ENCODE measurements around the gene NUDT19.
"Not testable (repeated sequence)": the region's sequence is repeated elsewhere in the genome, so short reads cannot be mapped to it uniquely, and the experiment has no call there.

The NUDT19 gene

DNA sequence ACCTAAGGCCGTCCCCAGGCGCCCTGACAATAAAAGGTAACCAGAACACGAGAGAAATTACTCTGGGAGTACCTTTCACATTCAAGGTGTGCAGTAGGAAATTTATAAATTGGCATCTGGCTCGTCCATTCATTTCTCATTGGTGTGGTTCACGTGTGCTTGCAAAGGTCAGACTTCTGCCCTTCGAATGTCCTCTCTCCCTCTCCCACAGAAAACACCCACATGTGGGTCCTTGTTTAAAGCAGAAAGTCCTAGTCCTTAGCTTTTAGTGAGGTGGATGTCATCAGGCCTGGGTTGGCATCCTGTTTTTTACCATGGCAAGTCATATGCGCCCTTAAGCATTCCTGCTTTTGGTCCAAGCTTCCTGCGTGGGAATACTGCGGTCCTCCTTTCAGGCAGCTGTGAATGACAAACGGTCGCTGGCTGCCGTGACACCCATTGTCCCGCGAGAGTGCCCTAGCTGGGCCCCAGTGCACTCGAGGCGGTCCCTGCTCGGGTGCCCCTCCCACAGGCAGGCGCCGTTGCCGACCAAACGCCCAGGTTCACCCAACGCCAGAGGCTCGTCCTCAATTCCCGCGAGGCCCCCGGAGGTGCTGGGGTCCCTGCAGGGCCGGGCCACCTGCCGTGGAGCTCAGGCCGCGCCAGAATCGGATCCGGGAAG is at the start of gene NUDT19:
Gene NUDT19 (plus strand): TSS at position 531 of the 661 bp plus-strand sequence. CDS start 140 bp downstream, outside the sequence.
- DNase-seq (ENCODE audit: low read depth in 3 of 3) = peak; percentile 68 to 82 (median 79)

DNA sequence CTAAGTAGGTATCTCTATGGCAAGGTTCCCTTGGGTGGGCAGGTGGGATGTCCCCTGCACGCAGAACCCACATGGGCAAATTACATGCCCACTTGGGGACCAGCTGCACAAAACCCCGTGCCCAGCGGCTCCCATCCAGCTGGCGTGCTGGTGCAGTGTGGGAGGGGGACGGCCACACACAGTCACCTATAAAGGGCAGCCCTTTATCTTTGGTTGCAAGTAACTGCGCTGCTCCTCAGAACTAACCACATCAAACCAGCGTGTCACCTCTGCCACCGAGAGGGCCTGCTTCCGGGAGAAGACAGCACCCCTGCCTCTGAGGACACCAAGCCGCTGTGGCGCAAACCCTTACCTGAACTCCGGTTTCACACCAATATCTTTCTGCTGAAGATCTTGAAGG is 48.9 kb upstream of the NUDT19 start:
- DNase-seq (ENCODE audit: low read depth in 3 of 3) = peak; percentile 28 to 60 (median 45)

DNA sequence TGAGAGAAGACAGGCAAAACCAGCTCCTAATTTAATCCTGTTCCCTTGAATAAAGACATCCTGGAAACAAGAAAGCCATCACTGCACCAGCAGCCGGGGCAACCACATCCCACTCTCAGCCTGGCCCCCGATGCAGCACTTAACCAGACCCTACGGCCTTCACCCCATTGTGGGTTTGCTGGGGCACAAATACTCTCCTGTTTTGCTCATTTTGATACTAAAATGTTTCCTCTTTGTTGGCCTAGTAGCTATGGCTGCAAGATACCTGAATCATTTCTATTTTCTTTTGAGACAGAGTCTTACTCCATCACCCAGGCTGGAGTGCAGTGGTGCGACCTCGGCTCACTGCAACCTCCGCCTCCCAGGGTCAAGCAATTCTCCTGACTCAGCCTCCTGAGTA is 45.1 kb upstream of the NUDT19 start:
- DNase-seq (ENCODE audit: low read depth in 3 of 3) = no peak

DNA sequence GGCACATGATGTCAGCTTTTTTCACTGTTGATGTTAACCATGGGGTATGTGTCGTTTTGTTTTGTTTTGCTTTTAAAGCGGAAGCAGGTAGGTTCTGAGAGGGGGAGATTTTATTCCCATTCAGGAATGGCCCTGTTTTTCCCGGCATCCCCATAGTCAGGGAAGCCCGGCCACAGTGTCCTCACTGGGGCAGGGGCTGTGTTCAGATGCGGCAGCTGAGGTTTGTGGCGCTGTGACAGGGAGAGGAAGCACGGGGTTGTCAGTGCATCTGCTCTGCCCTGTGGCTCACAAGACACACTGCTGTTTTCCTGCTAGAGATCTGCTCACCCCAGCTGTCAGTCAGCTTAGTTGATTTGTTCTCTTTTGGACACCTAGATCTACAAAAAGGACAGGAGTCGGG is 44.3 kb upstream of the NUDT19 start:
- no peak for DNase-seq (ENCODE audit: low read depth in 3 of 3)

DNA sequence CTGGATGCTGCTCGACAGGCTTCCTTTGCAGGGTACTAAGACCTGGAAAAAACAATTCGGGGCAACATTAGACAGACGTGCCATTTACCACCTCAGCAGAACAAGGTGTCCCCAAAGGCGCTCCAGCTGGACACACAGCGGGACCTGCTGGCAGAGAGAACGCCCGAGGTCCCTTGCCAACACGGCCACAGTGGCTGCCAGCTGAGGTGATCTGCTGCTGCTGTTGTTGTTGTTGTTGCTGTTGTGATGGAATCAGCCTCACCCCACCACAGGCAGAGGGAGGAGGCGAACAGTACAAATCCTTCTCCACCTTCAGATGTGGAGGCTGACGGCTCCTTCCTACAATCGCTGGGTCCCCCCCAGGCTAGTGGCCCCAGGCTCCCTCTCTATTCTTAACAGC is 41.9 kb upstream of the NUDT19 start:
- no peak for DNase-seq (ENCODE audit: low read depth in 3 of 3)

DNA sequence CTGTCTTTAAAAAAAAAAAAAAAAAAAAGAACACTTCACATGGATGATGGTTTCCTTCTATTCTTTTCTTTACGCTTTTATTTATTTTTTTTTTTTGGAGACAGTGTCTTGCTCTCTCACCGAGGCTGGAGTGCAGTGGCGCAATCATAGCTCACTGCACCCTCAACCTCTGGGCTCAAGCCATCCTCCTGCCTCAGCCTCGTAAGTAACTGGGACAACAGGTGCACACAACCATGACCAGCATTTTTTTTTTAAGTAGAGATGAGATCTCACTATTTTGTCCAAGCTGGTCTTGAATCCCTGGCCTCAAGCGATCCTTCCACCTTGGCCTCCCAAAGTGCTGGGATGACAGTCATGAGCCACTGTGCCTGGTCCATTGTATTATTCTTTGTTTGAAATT is 41.0 kb upstream of the NUDT19 start:
- DNase-seq (ENCODE audit: low read depth in 3 of 3) = no peak

DNA sequence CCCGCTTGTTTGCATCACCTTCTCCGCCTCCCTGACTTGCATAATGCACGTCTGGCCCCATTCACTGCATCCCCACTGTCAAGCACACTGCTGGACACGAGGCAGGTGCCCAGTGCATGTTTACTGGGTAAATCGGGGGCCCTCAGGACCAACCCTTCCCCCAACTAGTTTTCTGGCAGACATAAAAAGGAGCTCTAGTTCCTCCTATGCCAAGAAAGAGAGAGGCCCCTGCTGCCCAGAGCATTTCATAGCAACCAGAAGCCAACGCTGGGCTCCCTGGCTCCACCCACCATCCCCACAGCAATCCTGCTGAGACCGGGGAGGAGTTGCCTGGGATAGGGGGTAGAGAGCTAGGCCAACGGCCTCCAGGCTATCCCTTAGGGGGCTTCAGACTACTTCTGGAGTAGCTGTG is 39.9 kb upstream of the NUDT19 start:
- DNase-seq (ENCODE audit: low read depth in 3 of 3) = no peak

DNA sequence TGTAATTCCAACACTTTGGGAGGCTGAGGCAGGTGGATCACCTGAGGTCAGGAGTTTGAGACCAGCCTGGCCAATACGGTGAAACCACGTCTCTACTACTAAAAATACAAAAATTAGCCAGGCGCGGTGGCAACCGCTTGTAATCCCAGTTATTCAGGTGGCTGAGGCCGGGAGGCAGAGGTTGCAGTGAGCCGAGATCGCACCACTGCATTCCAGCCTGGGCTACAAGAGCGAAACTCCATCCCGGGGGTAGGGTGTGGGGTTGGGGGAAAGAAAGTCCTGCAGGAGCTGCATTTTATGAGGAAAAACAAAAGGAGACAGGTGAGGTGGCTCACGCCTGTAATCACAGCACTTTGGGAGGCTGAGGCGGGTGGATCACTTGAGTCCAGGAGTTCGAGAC is 39.3 kb upstream of the NUDT19 start:
- DNase-seq (ENCODE audit: low read depth in 3 of 3) = not testable (repeated sequence)

DNA sequence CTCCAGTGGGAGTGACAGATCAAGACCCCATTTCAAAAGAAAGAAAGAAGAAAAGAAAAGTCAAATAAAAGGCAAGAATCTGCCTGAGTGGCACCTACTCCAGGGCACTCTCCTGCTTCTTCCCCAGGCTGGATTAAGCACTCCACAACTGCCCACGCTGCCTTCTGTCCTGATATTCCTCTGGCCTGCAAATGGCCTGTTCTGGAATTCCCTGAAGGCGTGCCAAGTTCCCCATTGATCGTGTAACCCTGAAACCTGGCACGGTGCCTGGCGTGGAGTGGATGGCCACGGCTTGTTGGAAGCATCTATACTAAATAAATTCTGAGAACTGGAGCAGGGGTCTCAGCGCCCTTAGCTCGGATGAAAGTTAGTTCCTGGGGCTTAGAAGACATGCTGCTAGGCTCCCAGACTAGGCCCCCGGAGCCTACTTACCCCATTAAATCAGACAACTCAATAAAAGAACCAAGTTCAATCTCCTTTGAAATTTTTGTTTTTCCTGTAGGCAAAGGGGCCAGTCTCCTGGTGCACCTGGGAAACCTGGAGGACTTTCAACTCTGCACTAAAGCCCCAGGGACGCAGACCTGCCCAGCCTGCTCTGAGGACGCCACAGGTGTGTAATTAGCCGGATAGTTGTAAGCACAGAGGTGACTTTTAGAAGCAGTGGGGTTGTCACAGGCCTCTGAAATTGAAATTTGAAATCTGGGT is 38.6 kb upstream of the NUDT19 start:
- no peak for DNase-seq (ENCODE audit: low read depth in 3 of 3)

DNA sequence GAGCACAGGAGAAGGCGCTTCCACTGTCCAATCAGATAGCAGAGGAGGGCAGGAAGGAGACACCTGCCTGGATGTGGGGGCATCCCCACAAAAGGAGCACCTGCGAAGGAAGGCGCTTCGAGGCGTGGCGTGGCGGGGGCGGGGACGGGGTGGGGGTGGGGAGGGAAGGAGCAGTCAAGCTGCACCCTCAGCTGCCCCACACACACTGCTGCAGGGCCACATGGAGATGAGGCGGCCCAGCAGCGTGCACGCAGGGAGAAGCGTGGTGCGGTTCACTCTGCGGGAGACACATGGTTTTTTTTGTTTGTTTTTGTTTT is 38.1 kb upstream of the NUDT19 start:
- DNase-seq (ENCODE audit: low read depth in 3 of 3) = no peak

DNA sequence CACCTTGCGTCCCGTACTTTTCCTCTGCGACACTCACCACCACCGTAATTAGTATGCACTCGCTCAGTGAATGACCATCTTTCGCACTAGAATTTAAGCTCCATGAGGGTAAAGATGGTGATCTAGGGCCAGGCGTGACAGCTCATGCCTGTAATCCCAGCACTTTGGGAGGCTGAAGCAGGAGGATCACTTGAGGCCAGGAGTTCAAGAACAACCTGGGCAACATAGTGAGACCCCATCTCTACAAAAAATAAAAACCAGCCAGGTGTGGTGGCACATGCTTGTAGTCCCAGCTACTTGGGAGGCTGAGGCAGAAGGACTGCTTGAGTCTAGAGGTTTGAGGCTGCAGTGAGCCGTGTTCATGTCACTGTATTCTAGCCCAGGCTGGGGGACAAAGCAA is 35.2 kb upstream of the NUDT19 start:
- DNase-seq (ENCODE audit: low read depth in 3 of 3) = not testable (repeated sequence)

DNA sequence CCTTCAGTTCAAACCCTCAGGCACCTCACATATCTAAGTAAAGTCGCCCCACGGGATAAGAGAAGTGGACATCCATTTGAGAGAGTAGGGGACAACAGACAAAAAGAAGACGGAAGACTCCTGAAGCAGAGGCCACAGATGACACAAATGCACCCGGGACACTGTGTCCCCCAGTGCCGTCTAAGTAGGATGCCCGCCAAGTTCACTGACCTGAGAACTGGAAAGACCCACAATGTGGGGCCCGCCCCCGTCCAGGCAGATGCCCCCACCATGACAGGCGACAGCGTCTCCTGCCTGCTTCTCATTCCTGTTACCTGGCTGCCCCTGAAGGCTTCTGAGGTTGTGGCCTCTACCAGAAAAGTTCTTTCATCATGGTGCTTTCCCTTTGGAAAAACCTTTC is 33.5 kb upstream of the NUDT19 start:
- DNase-seq (ENCODE audit: low read depth in 3 of 3) = no peak

DNA sequence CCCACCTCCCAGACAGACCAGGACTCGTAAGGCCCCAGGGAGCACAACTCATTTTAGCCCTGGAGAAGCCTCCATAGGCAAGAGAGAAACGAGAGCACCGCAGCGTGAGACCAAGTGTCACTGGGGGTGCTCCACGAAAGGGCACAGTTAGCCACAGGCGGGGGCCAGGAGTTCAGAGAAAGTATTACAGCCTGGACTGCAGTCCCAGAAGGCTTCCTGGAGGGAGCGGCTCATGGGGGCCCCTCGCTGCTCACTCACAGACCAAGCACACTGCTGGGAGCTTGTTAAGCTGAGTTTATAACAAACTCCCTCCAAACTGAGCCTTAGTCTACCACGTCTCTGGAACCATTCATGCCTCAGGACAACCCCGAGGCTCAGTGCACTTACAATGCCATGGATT is 33.1 kb upstream of the NUDT19 start:
- DNase-seq (ENCODE audit: low read depth in 3 of 3) = no peak

DNA sequence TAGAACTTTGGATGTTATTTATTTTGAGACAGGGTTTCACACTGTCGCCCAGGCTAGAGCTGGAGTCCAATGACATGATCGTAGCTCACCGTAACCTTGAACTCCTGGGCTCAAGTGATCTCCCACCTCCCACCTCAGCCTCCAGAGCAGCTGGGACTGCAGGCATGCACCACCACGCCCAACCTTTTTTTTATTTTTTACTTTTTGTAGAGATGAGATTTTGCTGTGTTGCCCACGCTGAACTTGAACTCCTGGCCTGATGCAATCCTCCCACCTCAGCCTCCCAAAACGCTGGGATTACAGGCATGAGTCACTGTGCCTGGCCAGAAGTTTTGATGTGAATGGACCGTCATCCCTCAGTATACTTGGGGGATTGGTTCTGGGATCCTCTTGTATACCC is 30.3 kb upstream of the NUDT19 start:
- DNase-seq (ENCODE audit: low read depth in 3 of 3) = no peak

DNA sequence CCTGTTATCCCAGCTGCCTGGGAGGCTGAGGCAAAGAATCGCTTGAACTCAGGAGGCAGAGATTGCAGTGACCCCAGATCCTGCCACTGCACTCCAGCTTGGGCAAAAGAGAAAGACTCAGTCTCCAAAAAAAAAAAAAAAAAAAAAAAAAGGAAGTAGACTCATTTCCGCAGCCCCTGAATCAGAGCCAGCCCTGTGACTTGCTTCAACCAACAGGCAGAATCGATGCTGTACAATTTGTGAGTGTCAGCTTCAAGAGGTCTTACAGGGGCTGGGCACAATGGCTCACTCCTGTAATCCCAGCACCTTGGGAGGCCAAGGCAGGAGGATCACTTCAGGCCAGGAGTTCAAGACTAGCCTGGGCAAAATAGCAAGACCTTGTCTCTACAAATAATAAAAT is 29.4 kb upstream of the NUDT19 start:
- DNase-seq (ENCODE audit: low read depth in 3 of 3) = no peak

DNA sequence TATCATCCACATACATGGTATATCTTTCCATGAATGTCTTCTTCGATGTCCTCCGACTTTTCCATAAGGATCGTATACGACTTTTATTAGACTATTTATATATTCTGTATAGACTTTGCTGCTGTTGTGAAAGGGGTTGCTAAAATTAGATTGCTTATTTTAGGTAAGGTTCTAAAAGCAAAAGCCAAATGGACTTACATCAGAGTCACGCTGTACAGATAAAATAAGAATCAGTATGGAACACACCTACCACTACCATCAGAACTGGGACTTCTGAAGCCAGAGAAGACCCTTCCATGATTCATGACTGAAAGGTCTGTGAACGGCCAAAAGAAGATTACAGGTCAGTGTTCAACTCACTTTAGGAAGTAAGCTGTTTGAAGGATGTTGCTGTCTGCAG is 25.5 kb upstream of the NUDT19 start:
- DNase-seq (ENCODE audit: low read depth in 3 of 3) = no peak

DNA sequence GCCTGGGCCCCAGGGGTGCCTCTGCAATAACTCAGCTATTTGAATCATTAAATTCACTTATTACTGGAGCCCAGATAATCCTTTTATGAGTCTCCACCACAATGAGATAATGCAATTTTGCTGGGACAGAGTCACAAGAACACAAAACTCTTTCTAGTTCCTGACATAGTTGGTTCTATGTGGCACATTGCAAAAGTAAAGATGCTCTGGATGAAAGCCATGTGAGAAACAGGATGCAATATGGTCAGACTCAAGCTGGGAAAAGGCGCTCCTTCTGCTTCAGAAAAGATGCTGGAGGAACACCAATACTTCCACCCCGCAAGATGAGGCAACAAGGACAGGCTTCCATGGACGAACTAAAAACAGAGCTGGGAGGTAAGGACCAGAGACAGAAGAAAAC is 22.3 kb upstream of the NUDT19 start:
- no peak for DNase-seq (ENCODE audit: low read depth in 3 of 3)

DNA sequence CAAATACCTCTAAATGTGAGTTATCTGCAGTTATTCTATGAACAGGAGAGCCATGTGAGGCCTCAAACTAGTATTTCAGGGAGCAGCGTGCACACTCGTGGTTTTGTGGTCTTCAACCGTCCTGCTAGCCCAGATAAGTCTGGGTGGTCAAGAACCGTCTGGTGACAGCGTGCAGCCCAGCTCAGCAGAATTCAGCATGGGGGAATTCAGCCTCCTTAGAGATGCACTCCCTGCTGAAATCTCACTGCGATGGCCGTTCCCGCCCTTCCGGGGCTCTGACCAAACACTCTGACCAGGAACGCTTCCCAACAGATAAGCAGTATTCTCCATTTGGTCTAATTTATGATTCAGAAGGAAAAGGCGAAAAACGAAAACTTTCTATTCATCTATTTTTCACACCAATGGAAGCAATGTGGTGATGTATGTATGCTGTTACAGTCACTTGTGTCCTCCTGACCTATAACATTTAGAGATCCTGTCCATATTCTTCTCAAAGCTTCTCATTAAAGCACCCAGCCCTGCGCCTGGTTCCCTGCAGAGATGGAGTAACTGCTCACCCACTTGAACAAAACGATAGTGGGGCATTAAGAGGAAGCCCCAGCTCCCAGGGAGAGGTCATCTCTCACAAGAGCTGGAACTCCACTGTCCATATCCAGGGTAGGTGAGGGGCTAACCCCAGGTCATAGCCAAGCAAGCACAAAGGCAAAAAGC is 19.6 kb upstream of the NUDT19 start:
- no peak for DNase-seq (ENCODE audit: low read depth in 3 of 3)

DNA sequence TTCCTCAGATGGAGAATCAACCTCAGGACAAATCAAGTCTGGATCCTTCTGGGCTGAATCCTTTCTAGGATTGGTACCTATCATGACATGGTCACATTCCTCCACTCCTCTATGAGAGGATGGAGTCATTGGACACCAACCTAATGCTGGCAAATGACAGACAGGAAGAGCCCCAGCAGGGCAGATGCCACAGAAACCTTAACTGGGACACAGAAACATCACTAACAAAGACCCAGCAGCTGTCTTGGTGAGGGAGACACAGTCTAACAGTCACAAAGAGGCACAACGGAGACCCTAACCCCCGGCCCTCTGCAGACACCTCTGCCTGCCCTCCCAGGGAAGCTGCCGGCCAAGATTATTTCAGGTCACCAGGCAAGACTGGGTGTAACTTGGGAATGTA is 18.8 kb upstream of the NUDT19 start:
- no peak for DNase-seq (ENCODE audit: low read depth in 3 of 3)

DNA sequence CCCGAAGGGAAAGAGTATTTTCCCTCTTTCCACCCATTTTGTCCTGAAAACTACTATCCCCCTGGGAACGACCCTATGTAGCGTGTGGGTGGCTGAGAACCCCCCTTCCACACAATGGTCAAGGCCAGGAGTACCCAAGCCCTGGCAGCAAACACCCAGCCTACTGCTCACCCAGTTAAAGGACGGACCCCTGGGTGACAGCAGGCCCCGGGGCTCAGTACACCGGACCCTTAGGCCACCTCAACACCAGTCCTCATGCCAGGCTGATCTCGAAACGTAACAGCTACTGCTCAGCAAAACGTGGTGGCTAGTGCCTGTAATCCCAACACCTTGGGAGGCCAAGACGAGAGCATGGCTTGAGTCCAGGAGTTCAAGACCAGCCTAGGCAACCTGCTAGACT is 18.0 kb upstream of the NUDT19 start:
- no peak for DNase-seq (ENCODE audit: low read depth in 3 of 3)

DNA sequence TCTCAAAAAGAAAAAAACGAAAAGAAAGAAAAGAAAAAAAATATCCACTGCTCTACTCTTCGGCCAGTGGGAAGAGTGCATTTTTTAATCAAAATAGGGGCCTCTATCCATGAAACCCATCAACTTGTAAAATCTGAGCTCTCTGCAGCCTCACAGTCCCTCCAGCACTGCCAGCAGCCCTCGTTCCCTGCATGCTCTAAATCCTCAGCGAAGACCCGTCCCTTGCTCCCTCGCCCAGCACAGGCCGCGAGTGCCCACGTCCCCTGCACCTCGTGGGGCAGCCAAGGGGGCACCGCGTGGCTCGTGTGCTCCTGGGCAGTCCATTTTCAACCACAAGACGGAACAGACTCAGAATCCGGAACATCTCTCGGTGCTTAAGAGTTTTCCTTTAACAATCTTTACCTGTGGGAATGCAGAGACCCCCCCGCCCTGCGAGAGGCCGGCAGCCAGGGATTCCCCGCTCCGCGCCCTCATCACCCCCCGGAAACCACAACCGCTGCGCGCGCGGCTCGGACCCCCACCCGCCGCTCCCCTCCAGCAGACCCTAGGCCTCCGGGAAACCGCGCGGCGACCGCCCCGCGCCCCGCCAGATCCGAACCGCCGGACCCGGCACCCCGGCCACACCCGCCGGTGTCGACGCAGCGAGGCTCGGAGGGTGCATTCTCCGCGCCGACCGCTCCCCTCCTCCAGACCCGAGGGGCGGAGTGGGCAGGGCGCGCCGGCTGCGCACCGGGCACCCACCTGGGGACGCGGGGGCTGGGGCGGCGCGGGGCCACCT is 17.3 kb upstream of the NUDT19 start:
- DNase-seq (ENCODE audit: low read depth in 3 of 3) = no peak

DNA sequence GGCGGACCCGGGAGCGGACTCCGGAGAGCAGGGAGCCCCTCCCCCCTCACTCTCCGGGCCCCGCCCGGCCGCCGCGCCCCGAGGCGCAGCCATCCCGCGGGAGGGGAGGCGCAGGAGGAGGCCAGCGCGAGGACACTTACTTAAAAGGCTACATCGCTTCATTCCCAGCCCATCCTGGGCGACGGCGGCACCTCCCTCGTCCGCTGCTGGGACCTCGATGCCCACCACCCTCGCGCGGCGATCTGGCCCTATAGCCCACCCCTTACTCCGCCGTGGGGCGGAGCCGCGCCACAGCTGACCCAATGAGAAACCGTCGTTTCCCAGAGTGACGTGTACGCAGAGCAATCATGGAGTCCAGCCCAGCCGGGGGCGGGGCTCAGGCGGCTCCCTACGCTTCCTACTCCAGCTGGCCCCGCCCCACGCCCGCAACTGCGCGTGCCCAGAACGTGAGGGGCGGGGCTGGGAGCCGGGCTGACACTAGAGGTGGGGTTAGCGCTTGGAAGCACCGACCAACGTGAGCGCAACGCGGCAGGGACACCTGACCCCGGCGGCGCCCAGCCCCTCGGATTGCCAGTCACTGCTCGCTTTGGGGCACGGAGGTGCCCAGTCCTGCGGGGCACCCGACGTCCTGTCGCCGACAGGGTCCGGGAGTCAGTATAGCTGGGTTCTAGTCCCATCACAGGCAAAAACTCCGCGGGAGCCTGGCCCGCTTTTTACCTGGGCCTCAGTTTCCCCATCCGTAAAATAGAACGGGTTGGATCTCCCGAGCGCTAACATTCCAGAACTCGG is 16.5 kb upstream of the NUDT19 start, which contains the start of gene ANKRD27:
Gene ANKRD27 (minus strand): TSS at position 250 of the 789 bp plus-strand sequence. CDS start 16,165 bp downstream, outside the sequence.
- DNase-seq (ENCODE audit: low read depth in 3 of 3) = peak; percentile 95 to 97 (median 96)
